Measurements from ENCODE around the gene TPBG.

GRCh38 chr6:82381278-82381677 is 17.7 kb downstream of the TPBG start:
- no peak for TF ChIP-seq EZH2phosphoT487 (IDR thresholded peaks at IDR 0.05; ENCODE audit: insufficient read depth, low read depth)
- no peak for TF ChIP-seq EZH2 (IDR thresholded peaks at IDR 0.05; ENCODE audit: insufficient read depth, poor library complexity, severe bottlenecking)

Measured in GM23248 (cell line).